Fibroblast of peridontal ligament (primary cell): ENCODE measurements around the gene SPIRE2.
"Not testable (repeated sequence)": the region's sequence is repeated elsewhere in the genome, so short reads cannot be mapped to it uniquely, and the experiment has no call there.

Experiments
- DNase-seq: peaks from one replicate; pipeline ENCODE4 v3.0.0-alpha.2; 2010; ENCODE audit errors: extremely low read depth

The SPIRE2 gene

GRCh38 chr16:89912143-89912542, 83.9 kb downstream of the SPIRE2 start:
- DNase-seq, result no peak

GRCh38 chr16:89912627-89913026, 84.4 kb downstream of the SPIRE2 start:
- no peak for DNase-seq

GRCh38 chr16:89913408-89914387, 85.4 kb downstream of the SPIRE2 start:
- no peak for DNase-seq

- DNase-seq, result not testable (repeated sequence)
Measured at GRCh38 chr16:89914642-89915285, 86.5 kb downstream of the SPIRE2 start.

- no peak for DNase-seq
Measured at GRCh38 chr16:89915303-89916232, 87.3 kb downstream of the SPIRE2 start.

- DNase-seq, result peak; percentile 57
Measured at GRCh38 chr16:89917773-89918452, 89.6 kb downstream of the SPIRE2 start.

GRCh38 chr16:89918453-89919347, 90.4 kb downstream of the SPIRE2 start, which contains the start of gene MC1R:
Gene MC1R, plus strand, starts transcription at chr16:89918862. Its CDS starts 397 bp downstream, at chr16:89919259.
- DNase-seq, result peak; percentile 33

- DNase-seq, result no peak
Measured at GRCh38 chr16:89919535-89920406, 91.5 kb downstream of the SPIRE2 start.

GRCh38 chr16:89920723-89921122, 92.4 kb downstream of the SPIRE2 start:
- DNase-seq, result no peak
